ENCODE results near the gene SPATA16. TPM values are rescaled to one million over a fixed set of nuclear protein-coding genes. Genes with fewer than 3 reads are reported as not detected.

The SPATA16 gene
- total RNA-seq, 2 donors from 2014 or later = not detected

- H3K27me3 ChIP-seq (replicated peaks; ENCODE audit: insufficient read depth) = no peaks in the 10 kb centered on the region
- no peaks in the 10 kb centered on the region for H3K4me1 ChIP-seq (ENCODE audit: control insufficient read depth in 1 of 2, low read depth in 2 of 2)
- TF ChIP-seq CTCF (IDR thresholded peaks at IDR 0.05) = no peak
- DNase-seq (ENCODE audit: low spot score) = no peak
- no peak overlapping the region for H3K4me3 ChIP-seq
- H3K9me3 ChIP-seq = no peaks in the 10 kb centered on the region
- no peak overlapping the region for H3K27ac ChIP-seq
- no peak for ATAC-seq (ENCODE audit: insufficient number of reproducible peaks, low FRiP score, low read depth)
- H3K36me3 ChIP-seq = no peaks in the 10 kb centered on the region
Observed at GRCh38 chr3:172846103-172846561, 294.9 kb downstream of the SPATA16 start.

- no peak for DNase-seq (ENCODE audit: low spot score)
- no peak for ATAC-seq (ENCODE audit: insufficient number of reproducible peaks, low FRiP score, low read depth)
- no peak for TF ChIP-seq CTCF (IDR thresholded peaks at IDR 0.05)
- H3K27me3 ChIP-seq (replicated peaks; ENCODE audit: insufficient read depth) = no peaks in the 10 kb centered on the region
- no peaks in the 10 kb centered on the region for H3K36me3 ChIP-seq
- H3K9me3 ChIP-seq = no peaks in the 10 kb centered on the region
- H3K4me1 ChIP-seq (ENCODE audit: control insufficient read depth in 1 of 2, low read depth in 2 of 2) = peaks cover 0 to 5% of the 10 kb centered on the region in 2 donors
- H3K27ac ChIP-seq = no peak overlapping the region
- no peak overlapping the region for H3K4me3 ChIP-seq
Observed at GRCh38 chr3:172844428-172844827, 296.6 kb downstream of the SPATA16 start.

GRCh38 chr3:172840913-172841312 lies 300.1 kb downstream of the SPATA16 start:
- H3K4me1 ChIP-seq (ENCODE audit: control insufficient read depth in 1 of 2, low read depth in 2 of 2) = peaks cover 0 to 5% of the 10 kb centered on the region in 2 donors
- no peak for DNase-seq (ENCODE audit: low spot score)
- no peak for TF ChIP-seq CTCF (IDR thresholded peaks at IDR 0.05)
- no peaks in the 10 kb centered on the region for H3K36me3 ChIP-seq
- H3K27ac ChIP-seq = no peak overlapping the region
- ATAC-seq (ENCODE audit: insufficient number of reproducible peaks, low FRiP score, low read depth) = no peak
- H3K9me3 ChIP-seq = no peaks in the 10 kb centered on the region
- no peak overlapping the region for H3K4me3 ChIP-seq
- H3K27me3 ChIP-seq (replicated peaks; ENCODE audit: insufficient read depth) = no peaks in the 10 kb centered on the region

GRCh38 chr3:172840463-172840862 lies 300.6 kb downstream of the SPATA16 start:
- no peaks in the 10 kb centered on the region for H3K9me3 ChIP-seq
- no peak for DNase-seq (ENCODE audit: low spot score)

GRCh38 chr3:172839679-172840078 lies 301.4 kb downstream of the SPATA16 start:
- DNase-seq (ENCODE audit: low spot score) (no peak), ATAC-seq (ENCODE audit: insufficient number of reproducible peaks, low FRiP score, low read depth) (no peak)
- H3K4me1 ChIP-seq (ENCODE audit: control insufficient read depth in 1 of 2, low read depth in 2 of 2) = peaks cover 0 to 5% of the 10 kb centered on the region in 2 donors
- no peak for TF ChIP-seq CTCF (IDR thresholded peaks at IDR 0.05)
- no peak overlapping the region for H3K4me3 ChIP-seq
- no peaks in the 10 kb centered on the region for H3K36me3 ChIP-seq
- no peaks in the 10 kb centered on the region for H3K27me3 ChIP-seq (replicated peaks; ENCODE audit: insufficient read depth)
- H3K27ac ChIP-seq = no peak overlapping the region
- H3K9me3 ChIP-seq = no peaks in the 10 kb centered on the region

More at GRCh38 chr3:172840463-172840862, 300.6 kb downstream of the SPATA16 start:
- ATAC-seq (ENCODE audit: insufficient number of reproducible peaks, low FRiP score, low read depth) = no peak
- Histone ChIP-seq H3K27ac (no peak overlapping the region), H3K4me3 (no peak overlapping the region), H3K4me1 (ENCODE audit: control insufficient read depth in 1 of 2, low read depth in 2 of 2) (peaks cover 0 to 5% of the 10 kb centered on the region in 2 donors), H3K36me3 (no peaks in the 10 kb centered on the region), H3K27me3 (replicated peaks; ENCODE audit: insufficient read depth) (no peaks in the 10 kb centered on the region)
- TF ChIP-seq CTCF (IDR thresholded peaks at IDR 0.05) = no peak

All from thoracic aorta (tissue), 2 donors.